ENCODE measurements around the gene CDC37L1.
A peak's percentile ranks its signal among the peaks of the same experiment; 100 is the strongest.
"Not testable (repeated sequence)": the region's sequence is repeated elsewhere in the genome, so short reads cannot be mapped to it uniquely, and the experiment has no call there.

CDC37L1 gene

GRCh38 chr9:4679268-4680172 is at the start of gene CDC37L1:
CDC37L1 (plus strand) TSS chr9:4679569; CDS start chr9:4679768, 199 bp downstream.
- DNase-seq (ENCODE audit: low spot score): peak; percentile 61

- no peak for DNase-seq (ENCODE audit: low spot score)
Observed at GRCh38 chr9:4630836-4631235, 48.5 kb upstream of the CDC37L1 start.

- no peak for DNase-seq (ENCODE audit: low spot score)
Observed at GRCh38 chr9:4638968-4639367, 40.4 kb upstream of the CDC37L1 start.

- DNase-seq (ENCODE audit: low spot score): no peak
Observed at GRCh38 chr9:4639420-4639819, 39.9 kb upstream of the CDC37L1 start.

- no peak for DNase-seq (ENCODE audit: low spot score)
Observed at GRCh38 chr9:4640027-4640426, 39.3 kb upstream of the CDC37L1 start.

- no peak for DNase-seq (ENCODE audit: low spot score)
Observed at GRCh38 chr9:4642351-4642750, 37.0 kb upstream of the CDC37L1 start.

GRCh38 chr9:4654084-4654483 is 25.3 kb upstream of the CDC37L1 start:
- DNase-seq (ENCODE audit: low spot score): no peak

GRCh38 chr9:4654538-4654937 is 24.8 kb upstream of the CDC37L1 start:
- no peak for DNase-seq (ENCODE audit: low spot score)

- not testable (repeated sequence) for DNase-seq (ENCODE audit: low spot score)
Observed at GRCh38 chr9:4656196-4656595, 23.2 kb upstream of the CDC37L1 start.

- DNase-seq (ENCODE audit: low spot score): no peak
Observed at GRCh38 chr9:4656621-4657020, 22.7 kb upstream of the CDC37L1 start.

GRCh38 chr9:4657426-4658159 is 21.8 kb upstream of the CDC37L1 start:
- peak; percentile 44 for DNase-seq (ENCODE audit: low spot score)

- not testable (repeated sequence) for DNase-seq (ENCODE audit: low spot score)
Observed at GRCh38 chr9:4660665-4661064, 18.7 kb upstream of the CDC37L1 start.

GRCh38 chr9:4661165-4661564 is 18.2 kb upstream of the CDC37L1 start:
- DNase-seq (ENCODE audit: low spot score): no peak

- DNase-seq (ENCODE audit: low spot score): no peak
Observed at GRCh38 chr9:4661611-4662010, 17.8 kb upstream of the CDC37L1 start.

- DNase-seq (ENCODE audit: low spot score): peak; percentile 78
Observed at GRCh38 chr9:4662108-4662988, 17.0 kb upstream of the CDC37L1 start, which contains the start of gene PLPP6. PLPP6 (plus strand) TSS chr9:4662294; CDS start chr9:4662376, 82 bp downstream.

GRCh38 chr9:4662989-4663792 is 16.2 kb upstream of the CDC37L1 start:
- DNase-seq (ENCODE audit: low spot score): peak; percentile 51

- DNase-seq (ENCODE audit: low spot score): no peak
Observed at GRCh38 chr9:4663956-4664355, 15.4 kb upstream of the CDC37L1 start.

GRCh38 chr9:4665357-4665756 is 14.0 kb upstream of the CDC37L1 start:
- no peak for DNase-seq (ENCODE audit: low spot score)

GRCh38 chr9:4666042-4666699 is 13.2 kb upstream of the CDC37L1 start, which contains the start of gene SPATA6L:
SPATA6L (minus strand) TSS chr9:4666480; CDS start chr9:4666250, 230 bp downstream.
- peak; percentile 29 for DNase-seq (ENCODE audit: low spot score)

GRCh38 chr9:4667681-4668080 is 11.7 kb upstream of the CDC37L1 start:
- no peak for DNase-seq (ENCODE audit: low spot score)

Measured in HuH-7 (cell line).